Coronary artery (tissue), 2 donors: Measurements from ENCODE around the gene DNAH8.

ENCODE experiments used
- DNase-seq: peaks from one replicate; pipeline ENCODE4 v3.0.0-alpha.2; 2017; ENCODE audit warnings: low spot score
- H3K27ac ChIP-seq, 2 donors: fragments of 200-600 bp; sonication (generic); one replicate each; pipeline ENCODE4 v1.5.1; 2016 to 2019
- H3K4me3 ChIP-seq: fragments of 200-600 bp; sonication (generic); 2 replicates; pipeline ENCODE4 v1.5.1; 2016; ENCODE audit warnings: mild to moderate bottlenecking, moderate library complexity
- CTCF ChIP-seq: fragments of 200-600 bp; sonication (generic); IDR thresholded peaks from one replicate; pipeline ENCODE4 v1.5.1; 2019; ENCODE audit warnings: antibody characterized with exemption

The DNAH8 gene

GRCh38 chr6:38715016-38715689 is at the start of gene DNAH8:
Gene DNAH8, plus strand, starts transcription at chr6:38715311. Its CDS starts 7,499 bp downstream, at chr6:38722810.
- Histone ChIP-seq H3K27ac (no peak within 1 kb of the TSS), H3K4me3 (peak within 1 kb of the TSS; percentile 70)
- no peak for TF ChIP-seq CTCF
- no peak for DNase-seq

GRCh38 chr6:38671885-38672467 is 43.1 kb upstream of the DNAH8 start:
- no peak for DNase-seq
- TF ChIP-seq CTCF, result peak; percentile 54
- H3K27ac ChIP-seq, result no peak overlapping the region
- no peak overlapping the region for H3K4me3 ChIP-seq

DNA sequence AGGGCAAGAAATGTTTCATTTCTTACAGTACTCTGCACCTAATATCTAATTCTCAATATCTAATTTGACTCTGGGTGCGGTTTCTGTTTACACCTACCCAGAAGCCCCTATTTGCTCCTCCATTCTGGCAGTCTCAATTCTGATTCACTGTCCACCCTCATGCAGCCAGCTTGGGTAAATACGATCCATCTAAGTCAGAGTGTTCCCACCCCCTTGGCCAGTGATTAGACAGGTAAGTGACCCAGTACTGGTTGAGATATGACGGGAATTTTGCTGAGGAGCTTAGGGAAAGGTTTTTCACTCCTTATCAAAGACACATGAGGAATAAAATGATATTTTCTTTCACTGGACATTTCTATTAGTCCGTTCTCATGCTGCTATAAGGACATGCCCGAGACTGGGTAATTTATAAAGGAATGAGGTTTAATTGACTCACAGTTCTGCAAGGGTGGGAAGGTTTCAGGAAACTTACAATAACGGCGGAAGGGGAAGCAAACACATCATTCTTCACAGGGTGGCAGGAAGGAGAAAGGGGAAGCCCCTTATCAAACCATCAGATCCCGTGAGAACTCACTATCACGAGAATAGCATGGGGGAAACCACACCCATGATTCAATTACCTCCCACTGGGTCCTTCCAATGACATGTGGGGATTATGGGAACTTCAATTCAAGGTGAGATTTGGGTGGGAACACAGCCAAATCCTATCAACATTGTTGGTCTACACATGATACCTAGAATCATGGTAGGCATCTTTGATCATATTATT is 41.5 kb upstream of the DNAH8 start:
- Histone ChIP-seq H3K4me3 (no peak overlapping the region), H3K27ac (no peak overlapping the region)
- no peak for TF ChIP-seq CTCF
- no peak for DNase-seq

DNA sequence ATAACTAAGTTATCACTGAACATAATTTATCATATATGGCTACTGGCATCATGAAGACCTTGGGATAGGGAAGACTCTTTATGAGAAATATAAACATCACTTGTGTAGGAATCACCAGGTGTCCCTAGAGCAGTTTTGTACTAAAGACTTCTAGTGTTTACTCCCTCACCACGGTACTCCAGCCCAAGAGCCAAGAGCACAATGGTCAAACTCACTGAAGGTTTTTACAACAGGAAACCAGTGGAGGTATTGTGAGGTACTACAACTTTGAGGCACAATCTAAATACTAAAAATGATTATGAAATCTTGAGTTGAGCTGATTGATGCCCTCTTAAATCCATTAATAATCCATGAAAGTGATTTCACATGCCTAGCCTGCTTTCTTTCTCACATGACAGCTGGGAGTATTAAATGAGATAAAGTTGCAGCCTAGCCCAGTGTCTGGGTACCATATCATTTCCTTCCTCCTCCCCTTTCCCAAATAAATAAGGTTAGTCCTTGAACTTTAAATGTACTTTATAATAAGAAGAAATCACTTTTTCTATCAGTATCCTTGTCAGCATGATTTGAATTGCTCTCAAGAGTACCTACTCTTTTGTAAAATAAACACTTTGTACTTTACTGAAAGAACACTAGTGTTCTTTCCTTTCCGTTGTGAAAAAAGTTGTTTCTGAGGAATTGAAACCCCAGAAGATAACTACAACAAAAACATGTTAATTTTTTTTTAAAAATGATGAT is 38.7 kb upstream of the DNAH8 start:
- TF ChIP-seq CTCF, result no peak
- no peak overlapping the region for H3K27ac ChIP-seq
- DNase-seq, result no peak
- no peak overlapping the region for H3K4me3 ChIP-seq

DNA sequence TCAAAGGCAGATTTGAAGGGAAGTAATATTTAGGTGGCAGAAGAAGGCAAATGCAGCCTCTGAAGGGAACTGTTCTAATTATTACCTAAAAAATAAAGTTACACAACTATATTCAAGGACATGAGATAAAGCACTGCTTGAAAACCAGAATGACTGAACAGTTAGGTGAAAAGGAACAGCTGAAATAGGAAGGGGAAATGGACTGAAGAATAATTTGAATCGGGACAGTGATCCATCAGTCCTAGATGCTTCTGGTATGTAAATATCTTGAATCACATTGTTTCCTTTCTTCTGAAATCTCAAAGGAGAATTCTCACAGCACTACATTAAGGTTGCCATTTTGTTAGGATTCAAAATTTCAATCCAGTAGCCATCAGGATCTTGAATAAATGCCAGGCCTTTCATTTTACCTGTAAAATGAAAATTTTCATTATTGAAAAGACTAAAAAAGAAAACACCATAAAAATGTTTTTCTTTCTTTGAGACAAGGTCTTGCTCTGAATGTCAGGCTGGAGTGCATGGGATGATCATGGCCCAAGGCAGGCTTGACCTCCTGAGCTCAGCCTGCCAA is 38.1 kb upstream of the DNAH8 start:
- no peak overlapping the region for H3K27ac ChIP-seq
- no peak for TF ChIP-seq CTCF
- no peak for DNase-seq

DNA sequence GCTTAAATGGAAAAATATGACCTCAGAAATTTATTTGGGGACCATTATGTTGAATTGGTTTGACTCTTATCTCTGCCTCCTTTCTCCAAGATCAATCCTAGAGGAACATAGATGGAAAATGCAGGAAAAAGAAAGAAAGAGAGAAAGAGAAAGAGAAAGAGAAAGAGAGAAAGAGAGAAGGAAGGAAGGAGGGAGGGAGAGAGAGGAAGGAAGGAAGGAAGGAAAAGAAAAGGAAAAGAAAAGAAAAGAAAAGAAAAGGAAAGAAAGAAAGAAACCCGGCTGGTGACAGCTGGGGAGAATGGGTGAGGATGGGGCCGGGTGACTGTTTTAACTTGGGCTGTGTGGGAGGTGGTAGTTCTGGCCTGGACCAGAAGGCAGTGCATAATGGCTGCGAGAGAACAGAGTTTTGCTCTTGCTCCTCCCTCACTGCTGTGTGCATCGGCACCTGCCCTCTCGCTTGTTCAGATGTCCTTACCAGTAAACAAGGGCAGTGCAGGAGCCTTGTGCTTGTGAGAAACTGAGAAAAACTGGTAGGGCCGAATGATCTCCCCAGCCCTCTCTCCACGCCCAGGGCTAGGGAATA is 36.8 kb upstream of the DNAH8 start:
- Histone ChIP-seq H3K4me3 (no peak overlapping the region), H3K27ac (no peak overlapping the region)
- no peak for TF ChIP-seq CTCF
- DNase-seq, result no peak

More for the DNA sequence above, 38.1 kb upstream of the DNAH8 start:
- no peak overlapping the region for H3K4me3 ChIP-seq
